ENCODE results near the gene THSD7A.

Gene THSD7A

DNA sequence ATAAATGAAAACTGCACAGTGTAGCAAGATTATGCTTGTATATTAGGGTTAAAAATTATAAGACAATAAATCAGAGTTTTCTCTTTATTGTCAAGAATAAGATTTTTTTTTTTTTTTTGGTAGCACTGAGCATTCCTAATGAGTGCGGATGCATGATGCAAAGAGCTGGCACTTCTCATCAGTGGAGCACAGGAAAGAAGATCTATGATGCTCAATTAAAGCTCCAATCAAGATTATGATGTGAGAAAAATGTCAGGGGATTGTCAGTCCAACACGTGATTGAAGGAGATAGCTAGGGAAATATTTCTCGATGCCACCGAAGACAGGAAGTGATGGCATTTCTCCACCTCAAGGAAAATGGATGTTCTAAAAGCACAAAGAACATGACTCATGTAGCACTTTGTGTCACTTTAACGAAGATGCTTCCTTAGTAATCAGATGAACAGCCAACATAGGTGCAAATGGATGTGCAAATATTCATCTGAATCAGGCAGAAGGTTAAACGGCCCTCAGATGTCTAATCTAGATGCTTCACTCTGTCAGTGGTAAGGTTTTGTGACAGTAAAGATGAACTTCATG lies 240.9 kb downstream of the THSD7A start:
- no peak for DNase-seq (ENCODE audit: low read depth in 2 of 2, low spot score in 1 of 2)

DNA sequence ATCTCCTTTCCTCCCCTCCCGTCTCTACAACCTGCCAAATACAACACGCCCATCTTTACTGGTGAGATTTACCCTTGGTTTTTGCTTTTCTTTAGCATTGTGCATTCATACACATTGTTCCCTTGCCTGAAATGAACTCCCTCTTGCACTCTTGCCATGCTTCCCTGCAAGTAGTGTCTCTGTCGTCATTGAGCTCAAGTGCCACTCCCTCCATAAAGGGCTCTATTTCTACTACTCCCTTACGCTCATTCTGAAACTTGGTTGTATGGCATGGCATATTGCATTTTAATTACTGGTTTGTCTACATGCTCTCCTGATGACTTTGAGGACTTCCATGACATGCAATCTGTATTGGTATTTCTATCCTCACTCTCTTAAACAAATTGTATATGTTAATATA lies 242.7 kb downstream of the THSD7A start:
- no peak for DNase-seq (ENCODE audit: low read depth in 2 of 2, low spot score in 1 of 2)

DNA sequence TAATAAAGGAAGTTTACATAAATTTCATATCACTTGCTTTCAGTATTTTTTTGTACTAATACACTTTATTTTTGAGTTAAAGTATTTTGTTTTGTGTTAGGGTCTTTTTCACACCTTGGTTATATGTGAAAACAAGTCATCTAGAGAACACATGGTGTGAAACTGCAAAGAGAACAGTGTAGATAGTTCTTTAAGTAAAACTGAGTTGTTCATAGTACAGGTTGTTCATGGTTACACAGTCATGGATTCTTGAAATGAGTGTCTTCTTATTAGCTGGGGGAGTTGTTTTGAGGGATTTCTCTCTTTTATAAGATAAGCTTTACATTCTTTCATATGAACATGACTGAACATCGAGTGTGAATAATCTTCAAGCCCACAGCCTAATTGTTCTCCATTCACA lies 244.2 kb downstream of the THSD7A start:
- no peak for DNase-seq (ENCODE audit: low read depth in 2 of 2, low spot score in 1 of 2)

DNA sequence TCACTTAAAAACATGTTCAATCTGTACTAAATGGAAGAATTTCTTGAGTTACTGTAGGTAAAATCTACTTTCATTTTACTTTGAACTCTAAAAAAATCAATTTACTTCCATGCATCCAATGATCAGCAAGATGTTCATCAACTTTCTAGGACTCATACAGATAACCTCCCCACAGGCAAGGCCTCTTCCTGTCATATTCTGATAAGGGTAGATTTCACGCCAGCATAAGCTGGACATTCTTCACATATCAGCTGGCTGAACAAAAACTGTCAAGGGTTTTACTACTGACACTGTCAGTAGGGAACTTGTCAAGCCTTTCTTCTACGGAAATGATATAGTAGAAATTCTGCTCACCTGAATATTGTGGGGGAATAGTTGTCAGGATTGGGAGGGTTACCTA lies 244.9 kb downstream of the THSD7A start:
- DNase-seq (ENCODE audit: low read depth in 2 of 2, low spot score in 1 of 2) = no peak

DNA sequence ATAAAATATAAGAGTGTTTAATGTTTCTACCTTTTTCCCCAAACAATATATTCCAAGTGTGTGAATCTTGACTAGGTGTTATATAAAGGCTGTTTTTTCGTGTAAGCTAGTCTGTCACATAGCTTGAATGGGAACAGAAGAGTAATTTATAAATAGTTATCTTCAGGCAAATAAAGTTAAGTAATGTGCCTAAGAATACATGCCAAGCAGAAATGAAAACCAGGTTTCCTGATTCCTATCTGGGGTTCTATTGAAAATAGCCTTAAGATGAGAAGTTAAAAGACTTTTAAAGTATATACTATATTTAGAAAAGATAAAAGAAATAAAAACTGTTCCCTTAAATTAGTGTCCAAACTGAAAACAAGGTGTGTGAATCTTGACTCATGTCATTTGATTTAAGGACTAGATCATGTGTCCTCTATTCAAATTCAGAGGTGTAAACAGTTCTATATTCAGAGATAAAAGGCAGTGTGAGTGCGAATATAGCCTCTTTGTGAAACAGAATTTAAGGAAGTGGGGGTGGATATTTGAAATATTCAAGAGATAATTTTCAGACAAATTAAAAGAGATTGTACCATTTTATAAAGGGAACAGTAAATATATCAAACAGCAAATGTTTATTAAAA lies 247.5 kb downstream of the THSD7A start:
- no peak for DNase-seq (ENCODE audit: low read depth in 2 of 2, low spot score in 1 of 2)

DNA sequence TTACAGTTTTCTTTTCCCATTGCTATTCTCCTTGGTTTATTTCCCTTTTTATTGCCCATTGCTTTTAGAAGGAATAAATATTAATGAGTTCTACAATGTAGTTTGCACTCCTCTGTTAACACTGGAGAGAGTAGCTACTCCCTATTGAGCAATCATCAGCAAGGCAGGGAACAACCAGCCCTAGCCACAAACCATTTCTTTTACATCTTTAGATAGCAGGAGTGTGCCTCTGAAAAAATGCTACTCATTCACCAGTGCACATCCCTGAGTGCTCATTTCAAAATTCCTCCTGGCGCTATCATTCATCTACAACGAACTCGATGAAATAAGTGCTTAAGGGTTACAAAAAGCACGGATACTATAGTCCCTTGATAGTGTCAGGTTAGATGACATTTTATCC lies 252.9 kb downstream of the THSD7A start:
- no peak for DNase-seq (ENCODE audit: low read depth in 2 of 2, low spot score in 1 of 2)

DNA sequence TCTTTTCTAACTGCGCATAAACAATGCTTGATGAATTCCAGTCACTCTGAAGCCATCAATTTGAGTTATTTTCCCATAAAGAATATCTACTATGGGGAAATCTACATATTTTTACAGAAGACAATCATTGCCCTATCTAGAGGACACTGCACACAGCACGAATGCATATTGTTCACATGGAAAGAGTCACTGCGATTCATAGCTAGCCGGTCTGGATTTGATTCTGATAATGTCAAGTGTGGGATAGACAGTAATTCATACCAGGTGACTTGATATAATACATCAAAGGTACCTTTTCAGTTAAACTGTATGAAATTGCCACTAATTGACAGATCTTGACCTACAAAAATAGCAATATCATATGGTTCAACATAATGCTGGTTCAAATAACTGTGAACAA lies 255.7 kb downstream of the THSD7A start:
- DNase-seq (ENCODE audit: low read depth in 2 of 2, low spot score in 1 of 2) = no peak

DNA sequence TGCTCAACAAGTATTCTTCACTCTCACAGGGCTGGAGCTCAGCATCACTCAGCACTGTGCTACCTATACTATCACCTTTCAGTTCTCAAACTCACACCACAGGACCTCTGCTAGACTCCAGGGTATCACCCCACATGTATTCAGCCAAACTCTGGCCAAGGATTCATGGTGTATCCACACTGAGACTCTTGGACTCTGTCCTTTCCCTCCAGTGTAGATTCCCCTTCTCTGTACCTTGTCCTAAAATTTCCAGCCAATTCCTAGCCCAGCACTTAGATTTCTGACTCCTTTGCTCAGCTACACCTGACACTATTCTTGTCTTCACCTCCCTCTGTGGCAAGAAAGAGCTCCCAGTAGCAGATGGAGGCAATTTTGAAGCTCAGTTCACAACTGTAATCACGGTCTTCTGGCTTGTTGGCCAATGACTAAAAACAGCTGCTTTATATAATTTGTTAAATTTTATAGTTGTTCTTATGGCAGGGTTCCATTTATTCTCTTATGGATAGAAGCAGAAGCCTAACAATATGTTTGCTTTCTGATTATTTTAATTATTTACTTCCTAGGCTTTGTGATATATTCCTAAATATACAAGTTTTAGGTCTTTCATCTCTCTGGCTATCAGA lies 258.8 kb downstream of the THSD7A start:
- DNase-seq (ENCODE audit: low read depth in 2 of 2, low spot score in 1 of 2) = no peak

DNA sequence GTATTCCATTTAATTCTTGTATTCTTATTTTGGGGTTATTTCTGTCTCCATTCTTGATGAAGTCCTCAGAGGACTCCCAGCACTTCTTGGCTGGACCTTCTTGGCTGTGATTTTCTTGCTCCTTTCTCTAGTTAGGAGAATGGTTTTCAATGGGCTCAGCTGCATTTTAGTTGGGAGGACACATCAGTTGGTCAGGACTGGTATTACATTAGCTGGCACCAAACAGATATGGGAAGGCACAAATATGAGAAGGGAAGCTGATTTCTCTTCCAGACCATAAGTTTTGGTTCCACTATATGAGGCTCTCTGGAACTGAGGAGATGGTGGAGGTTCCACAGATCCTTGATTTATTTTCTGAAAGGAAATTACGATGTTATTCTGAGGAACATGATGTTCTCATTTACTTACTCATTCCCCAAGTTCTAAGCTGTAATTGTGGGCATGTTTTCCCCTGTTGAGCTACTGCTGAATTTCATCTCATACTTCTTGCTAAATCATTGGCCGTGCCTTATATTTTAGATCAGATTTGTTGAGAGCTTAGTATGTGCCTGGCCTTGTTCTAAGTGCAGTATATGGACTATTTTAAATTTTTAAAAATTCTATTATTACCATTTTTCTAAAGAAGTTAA lies 261.0 kb downstream of the THSD7A start:
- no peak for DNase-seq (ENCODE audit: low read depth in 2 of 2, low spot score in 1 of 2)

DNA sequence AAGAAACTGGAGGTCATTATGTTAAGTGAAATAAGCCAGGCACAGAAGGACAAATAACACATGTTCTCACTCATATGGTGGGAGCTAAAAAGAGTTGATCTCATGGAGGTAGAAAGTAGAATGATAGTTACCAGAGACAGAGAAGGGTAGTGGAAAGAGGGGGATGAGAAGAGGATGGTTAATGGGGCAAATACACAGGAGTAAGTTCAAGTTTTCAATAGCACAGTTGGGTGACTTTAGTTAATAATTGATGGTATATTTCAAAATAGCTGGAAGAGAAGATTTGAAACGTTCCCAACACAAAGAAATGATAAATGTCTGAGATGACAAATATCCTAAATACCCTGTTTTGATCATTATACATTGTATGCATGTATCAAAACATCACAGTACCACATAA lies 261.8 kb downstream of the THSD7A start:
- no peak for DNase-seq (ENCODE audit: low read depth in 2 of 2, low spot score in 1 of 2)

DNA sequence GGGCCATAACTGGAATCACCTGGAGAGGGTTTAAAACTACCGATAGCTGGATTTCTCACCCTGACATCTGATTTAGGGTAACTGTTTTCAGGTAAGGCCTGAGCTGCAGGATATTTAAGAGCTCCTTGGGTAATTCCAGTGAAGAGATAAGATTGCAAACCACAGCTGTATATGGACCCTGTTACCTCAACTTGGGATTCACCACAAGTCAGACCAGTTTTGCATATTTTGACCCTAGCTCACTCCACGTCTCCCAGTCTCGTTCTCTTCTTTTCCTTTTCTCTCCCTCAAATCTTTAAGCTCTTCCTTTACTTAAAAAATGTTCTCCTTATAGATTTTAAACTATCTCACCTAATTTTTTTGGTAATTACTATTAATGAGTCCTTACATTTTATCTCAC lies 264.4 kb downstream of the THSD7A start:
- DNase-seq (ENCODE audit: low read depth in 2 of 2, low spot score in 1 of 2) = no peak

DNA sequence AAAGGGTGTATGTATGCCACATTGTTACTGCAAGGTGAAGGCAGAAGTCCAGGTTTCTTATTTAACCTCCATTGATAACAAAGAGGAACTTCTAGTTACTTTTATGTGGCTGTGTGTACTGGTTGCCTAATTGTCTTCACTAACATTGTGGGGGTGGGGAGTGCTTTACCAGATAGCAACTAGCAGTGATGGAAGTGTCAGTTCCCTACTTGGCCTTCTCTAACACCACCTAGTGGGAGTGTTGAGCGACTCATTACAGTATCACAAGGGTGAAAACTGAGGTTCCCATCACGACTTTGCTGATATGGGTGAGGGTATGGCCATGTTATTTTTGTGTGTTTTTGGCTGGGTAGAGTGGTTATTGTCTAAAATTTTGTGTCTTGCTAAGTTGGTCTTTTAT lies 274.4 kb downstream of the THSD7A start:
- no peak for DNase-seq (ENCODE audit: low read depth in 2 of 2, low spot score in 1 of 2)

DNA sequence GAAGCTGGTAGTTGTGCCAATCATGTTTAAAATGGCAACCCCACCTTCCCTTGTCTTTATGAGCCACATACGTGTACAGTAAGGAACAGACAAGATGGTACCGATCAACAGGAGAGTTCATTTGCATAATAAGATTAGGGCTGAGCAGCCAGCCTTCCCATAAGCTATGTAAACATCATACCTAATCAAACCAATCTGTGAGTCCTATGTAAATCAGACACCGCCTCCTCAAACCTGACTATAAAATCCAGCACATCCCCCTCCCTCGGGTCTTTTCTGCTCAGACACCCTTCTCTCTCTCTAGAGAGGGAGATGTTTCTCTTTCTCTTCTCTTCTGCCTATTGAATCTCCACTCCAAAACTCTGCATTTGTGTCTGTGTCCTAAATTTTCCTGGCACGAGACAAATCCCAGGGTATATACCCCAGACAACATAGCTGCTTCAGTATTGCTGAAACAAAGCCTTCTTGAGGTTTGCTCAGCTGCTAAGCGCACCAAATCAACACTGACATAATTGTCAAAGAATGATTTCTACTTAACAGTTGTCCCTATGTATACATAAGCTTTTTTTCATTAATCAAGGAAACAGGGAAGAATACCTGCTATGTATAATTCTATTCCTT lies 279.2 kb downstream of the THSD7A start:
- no peak for DNase-seq (ENCODE audit: low read depth in 2 of 2, low spot score in 1 of 2)

DNA sequence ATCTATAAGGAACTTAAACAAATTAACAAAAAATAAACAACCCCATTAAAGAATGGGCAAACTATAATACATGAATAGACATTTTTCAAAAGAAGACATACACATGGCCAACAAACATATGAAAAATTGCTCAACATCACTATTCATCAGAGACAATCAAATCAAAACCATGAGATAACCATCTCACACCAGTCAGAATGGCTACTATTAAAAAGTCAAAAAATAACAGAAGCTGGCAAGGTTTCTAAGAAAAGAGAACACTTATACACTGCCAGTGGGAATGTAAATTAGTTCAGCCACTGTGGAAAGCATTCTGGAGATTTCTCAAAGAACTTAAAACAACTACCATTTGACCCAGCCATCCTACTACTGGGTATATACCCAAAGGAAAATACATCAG lies 280.5 kb downstream of the THSD7A start:
- DNase-seq (ENCODE audit: low read depth in 2 of 2, low spot score in 1 of 2) = no peak

DNA sequence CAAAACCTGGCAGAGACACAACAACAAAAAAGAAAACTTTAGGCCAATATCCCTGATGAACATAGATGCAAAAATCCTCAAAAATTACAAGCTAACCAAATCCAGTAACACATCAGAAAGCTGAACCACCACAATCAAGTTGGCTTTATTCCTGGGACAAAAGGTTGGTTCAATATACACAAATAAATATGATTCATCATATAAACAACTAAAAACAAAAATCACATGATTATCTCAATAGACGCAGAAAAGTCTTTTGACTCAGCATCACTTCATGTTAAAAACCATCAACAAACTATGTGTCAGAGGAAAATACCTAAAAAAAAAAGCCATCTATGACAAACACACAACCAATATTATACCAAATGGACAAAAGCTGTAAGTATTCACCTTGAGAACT lies 283.5 kb downstream of the THSD7A start:
- DNase-seq (ENCODE audit: low read depth in 2 of 2, low spot score in 1 of 2) = no peak

DNA sequence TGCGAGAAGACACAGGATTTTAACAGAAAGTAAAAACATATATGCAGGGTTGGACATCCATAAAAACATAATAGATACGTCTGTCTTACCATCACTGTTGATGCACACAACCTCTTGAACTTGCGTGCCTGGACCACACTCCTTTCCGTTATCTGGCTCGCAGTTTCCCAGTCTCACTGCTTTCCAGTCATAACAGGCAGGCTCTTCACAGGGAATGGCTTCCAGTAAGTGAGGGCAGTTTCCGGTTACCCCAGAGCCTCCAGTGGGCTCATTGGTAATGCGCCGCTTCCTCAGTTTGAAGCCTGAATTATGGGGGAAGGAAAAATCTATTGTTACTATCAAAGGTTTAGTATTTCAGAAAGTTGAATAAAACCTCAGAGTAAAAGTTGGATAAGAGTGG lies 290.7 kb downstream of the THSD7A start:
- no peak for DNase-seq (ENCODE audit: low read depth in 2 of 2, low spot score in 1 of 2)

DNA sequence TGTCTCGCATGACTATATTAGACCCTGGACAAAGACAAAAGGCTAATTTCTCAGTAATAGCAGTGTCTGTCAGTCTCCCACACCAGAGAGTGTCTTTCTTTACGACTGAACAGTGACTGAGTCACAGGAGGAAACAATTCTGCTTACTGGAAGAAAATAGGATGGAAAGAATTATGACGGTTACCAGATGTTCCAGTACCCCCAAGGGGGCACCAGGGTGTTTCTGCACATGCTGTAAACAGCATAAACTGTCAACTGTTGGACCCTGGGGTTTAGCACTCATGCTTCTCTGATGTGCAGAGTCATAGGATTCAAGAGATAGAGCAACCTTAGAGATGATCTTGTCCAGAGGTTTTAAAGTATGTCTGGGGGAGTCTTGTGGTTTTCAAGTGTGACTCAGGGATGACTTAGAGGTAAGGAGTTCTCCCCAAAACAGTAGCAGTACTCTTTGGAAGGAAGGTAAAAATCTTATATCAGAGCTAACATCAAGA lies 291.7 kb downstream of the THSD7A start:
- DNase-seq (ENCODE audit: low read depth in 2 of 2, low spot score in 1 of 2) = no peak

DNA sequence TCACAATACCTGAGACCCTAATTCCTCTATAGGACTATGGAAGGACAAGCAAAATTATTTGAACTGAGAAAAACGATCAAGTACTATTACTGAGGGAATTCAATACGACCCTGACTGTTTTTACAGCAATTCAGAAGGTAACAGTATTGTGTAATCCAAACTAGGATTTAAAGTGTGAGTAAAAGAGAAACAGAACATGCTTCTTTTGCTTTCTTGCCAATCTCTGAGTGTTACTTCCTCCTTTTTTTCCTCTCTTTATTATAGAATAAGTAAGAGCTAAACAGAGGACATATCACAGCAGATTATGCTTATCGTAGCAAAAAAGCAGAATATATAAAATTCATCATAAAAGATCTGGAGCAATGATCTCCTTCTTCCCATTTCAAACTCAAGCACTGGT lies 292.1 kb downstream of the THSD7A start:
- DNase-seq (ENCODE audit: low read depth in 2 of 2, low spot score in 1 of 2) = no peak

DNA sequence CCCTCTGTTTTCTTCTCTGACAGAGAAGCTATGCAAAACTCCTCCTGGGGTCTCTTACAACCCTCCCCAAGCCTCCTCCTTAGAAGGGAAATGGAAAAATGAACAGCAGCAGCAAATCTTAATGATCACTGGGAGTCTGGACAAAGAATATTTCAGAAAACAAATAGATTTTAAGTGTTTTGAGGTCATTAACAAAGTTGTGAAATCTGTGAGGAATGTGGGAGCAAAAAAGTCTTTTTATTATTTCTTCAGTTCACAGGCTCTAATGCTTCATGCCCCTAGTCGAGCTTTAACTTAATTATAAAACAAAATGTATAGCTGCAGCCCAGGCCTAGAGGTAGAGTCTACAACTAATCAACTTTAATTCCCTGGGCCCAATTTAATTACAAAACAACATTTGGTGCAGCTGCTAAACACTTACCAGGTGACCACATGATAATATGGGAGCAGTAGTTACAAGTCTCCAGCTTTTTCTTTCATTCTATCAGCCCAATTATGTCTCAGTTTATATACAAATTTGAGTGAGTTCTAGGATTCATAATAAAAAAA lies 293.2 kb downstream of the THSD7A start:
- DNase-seq (ENCODE audit: low read depth in 2 of 2, low spot score in 1 of 2) = no peak

DNA sequence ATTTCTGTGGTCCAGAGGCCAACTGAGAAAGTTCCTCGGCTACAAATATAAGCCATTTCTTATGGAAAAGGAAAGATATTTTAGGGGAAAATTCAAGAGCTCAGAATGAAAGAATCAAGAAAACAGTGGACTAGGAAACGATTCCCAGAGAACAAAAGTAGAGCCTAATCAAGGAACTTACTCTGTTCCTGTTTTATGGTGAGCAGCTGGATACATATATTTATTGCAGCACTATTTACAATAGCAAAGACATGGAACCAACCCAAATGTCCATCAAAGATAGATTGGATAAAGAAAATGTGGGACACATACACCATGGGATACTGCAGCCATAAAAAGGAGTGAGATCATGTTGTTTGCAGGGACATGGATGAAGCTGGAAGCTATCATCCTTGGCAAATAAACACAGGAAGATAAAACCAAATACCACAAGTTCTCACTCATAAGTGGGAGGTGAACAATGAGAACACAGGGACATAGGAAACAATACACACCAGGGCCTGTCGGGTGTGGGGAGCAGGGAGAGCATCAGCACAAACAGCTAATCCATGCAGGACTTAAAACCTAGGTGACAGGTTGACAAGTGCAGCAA lies 298.7 kb downstream of the THSD7A start:
- no peak for DNase-seq (ENCODE audit: low read depth in 2 of 2, low spot score in 1 of 2)

DNA sequence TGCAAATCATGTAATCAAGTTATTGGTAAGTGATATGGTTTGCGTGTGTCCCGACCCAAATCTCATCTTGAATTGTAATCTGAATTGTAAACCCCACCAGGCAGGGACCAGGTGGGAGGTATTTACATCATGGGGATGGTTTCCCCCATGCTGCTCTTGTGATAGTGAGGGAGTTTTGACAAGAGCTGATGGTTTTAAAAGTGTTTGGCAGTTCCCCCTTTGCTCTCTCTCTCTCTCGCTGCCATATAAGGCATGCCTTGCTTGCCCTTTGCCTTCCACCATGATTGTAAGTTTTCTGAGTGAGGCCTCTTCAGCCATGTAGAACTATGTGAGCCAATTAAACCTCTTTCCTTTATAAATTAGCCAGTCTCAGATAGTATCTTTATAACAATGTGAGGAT lies 302.6 kb downstream of the THSD7A start:
- no peak for DNase-seq (ENCODE audit: low read depth in 2 of 2, low spot score in 1 of 2)

All from stimulated activated CD8-positive, alpha-beta memory T cell treated with anti-CD3 and anti-CD28 coated beads, Interleukin-4, amount 100 ng/mL, for 1 hour (primary cell).